ENCODE results near the gene KCNQ1. TPM values are rescaled to one million over a fixed set of nuclear protein-coding genes. Genes with fewer than 3 reads are reported as not detected.
A peak's percentile ranks its signal among the peaks of the same experiment; 100 is the strongest.

Gene KCNQ1
- total and polyA plus RNA-seq, 9 of the 15 experiments (the other 6 are each of a cell fraction or from before 2014, with no cell fraction given): 0.44 TPM; not detected in 8

DNA sequence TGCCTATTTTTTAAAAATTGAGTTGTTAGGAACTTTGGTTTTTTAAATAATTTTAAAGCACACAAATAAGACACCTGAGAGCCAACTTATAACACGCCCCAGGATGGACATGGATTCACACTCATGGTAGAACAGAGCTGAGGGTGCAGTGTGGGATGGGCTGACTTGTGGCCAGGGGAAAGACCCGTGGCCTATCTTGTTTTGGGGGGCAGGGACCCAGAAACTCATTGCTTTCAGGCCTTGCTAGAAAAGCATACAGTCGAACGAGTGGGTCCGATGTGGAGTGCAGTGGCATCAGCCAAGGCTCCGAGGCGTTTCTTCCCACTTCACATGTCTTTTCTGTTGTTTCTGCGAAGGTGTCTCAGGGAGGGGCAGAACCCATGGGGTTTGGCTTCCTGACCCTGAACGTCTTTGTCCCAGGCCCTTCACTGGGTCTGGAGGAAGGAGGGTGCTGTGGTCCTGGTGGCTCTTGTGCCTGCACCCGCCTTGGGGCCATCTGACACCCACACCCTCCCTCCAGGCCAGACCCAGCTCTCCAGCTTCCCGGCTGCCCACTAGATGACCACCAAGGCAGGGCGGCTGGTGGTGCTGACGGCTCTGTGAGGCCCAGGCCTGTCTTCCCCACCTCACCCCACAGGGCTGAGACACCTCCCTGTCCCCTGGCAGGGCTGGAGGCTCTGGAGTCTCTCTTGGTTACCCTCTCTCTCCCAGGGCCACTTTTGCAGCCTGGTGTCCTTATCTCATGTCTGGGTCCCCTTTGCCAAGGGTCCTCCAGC is 120.8 kb downstream of the KCNQ1 start:
- TF ChIP-seq, protein P1, sequence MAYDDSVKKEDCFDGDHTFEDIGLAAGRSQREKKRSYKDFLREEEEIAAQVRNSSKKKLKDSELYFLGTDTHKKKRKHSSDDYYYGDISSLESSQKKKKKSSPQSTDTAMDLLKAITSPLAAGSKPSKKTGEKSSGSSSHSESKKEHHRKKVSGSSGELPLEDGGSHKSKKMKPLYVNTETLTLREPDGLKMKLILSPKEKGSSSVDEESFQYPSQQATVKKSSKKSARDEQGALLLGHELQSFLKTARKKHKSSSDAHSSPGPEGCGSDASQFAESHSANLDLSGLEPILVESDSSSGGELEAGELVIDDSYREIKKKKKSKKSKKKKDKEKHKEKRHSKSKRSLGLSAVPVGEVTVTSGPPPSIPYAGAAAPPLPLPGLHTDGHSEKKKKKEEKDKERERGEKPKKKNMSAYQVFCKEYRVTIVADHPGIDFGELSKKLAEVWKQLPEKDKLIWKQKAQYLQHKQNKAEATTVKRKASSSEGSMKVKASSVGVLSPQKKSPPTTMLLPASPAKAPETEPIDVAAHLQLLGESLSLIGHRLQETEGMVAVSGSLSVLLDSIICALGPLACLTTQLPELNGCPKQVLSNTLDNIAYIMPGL (CRISPR knock-in tag; IDR thresholded peaks at IDR 0.05): no peak
- TF ChIP-seq, protein P2, sequence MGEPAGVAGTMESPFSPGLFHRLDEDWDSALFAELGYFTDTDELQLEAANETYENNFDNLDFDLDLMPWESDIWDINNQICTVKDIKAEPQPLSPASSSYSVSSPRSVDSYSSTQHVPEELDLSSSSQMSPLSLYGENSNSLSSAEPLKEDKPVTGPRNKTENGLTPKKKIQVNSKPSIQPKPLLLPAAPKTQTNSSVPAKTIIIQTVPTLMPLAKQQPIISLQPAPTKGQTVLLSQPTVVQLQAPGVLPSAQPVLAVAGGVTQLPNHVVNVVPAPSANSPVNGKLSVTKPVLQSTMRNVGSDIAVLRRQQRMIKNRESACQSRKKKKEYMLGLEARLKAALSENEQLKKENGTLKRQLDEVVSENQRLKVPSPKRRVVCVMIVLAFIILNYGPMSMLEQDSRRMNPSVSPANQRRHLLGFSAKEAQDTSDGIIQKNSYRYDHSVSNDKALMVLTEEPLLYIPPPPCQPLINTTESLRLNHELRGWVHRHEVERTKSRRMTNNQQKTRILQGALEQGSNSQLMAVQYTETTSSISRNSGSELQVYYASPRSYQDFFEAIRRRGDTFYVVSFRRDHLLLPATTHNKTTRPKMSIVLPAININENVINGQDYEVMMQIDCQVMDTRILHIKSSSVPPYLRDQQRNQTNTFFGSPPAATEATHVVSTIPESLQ (CRISPR knock-in tag; IDR thresholded peaks at IDR 0.05): no peak
- TF ChIP-seq HNRNPL (IDR thresholded peaks at IDR 0.05; ENCODE audit: low read depth, low read length) (no peak), HDGF (IDR thresholded peaks at IDR 0.05) (no peak), MYC (IDR thresholded peaks at IDR 0.05; ENCODE audit: low read depth, low read length) (no peak), MYC (CRISPR knock-in tag; IDR thresholded peaks at IDR 0.05; ENCODE audit: borderline replicate concordance, low read depth) (no peak), ZBTB8A (IDR thresholded peaks at IDR 0.05; ENCODE audit: partially characterized antibody) (no peak)
- TF ChIP-seq, protein P3, sequence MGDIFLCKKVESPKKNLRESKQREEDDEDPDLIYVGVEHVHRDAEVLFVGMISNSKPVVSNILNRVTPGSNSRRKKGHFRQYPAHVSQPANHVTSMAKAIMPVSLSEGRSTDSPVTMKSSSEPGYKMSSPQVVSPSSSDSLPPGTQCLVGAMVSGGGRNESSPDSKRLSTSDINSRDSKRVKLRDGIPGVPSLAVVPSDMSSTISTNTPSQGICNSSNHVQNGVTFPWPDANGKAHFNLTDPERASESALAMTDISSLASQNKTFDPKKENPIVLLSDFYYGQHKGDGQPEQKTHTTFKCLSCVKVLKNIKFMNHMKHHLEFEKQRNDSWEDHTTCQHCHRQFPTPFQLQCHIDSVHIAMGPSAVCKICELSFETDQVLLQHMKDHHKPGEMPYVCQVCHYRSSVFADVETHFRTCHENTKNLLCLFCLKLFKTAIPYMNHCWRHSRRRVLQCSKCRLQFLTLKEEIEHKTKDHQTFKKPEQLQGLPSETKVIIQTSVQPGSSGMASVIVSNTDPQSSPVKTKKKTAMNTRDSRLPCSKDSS (IDR thresholded peaks at IDR 0.05; ENCODE audit: low read depth, partially characterized antibody): no peak
- TF ChIP-seq, protein P4, sequence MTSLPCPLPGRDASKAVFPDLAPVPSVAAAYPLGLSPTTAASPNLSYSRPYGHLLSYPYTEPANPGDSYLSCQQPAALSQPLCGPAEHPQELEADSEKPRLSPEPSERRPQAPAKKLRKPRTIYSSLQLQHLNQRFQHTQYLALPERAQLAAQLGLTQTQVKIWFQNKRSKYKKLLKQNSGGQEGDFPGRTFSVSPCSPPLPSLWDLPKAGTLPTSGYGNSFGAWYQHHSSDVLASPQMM (CRISPR knock-in tag; IDR thresholded peaks at IDR 0.05): no peak
- no TSS peak for BruUV-seq (replicated peaks)
- WGBS (ENCODE audit: insufficient coverage, low coverage, missing lambda C conversion rate): 25% methylated on average over 8 of the region's 13 CpGs
- Histone ChIP-seq H4K20me1 (replicated peaks; ENCODE audit: control insufficient read depth, insufficient read depth, low read length) (no peaks in the 10 kb centered on the region), H3K4me3 (no peak overlapping the region), H3K27me3 (ENCODE audit: control insufficient read depth in 2 of 2, insufficient read depth in 2 of 2, low read length in 2 of 2) (peaks cover 12 to 30% of the 10 kb centered on the region in 2 experiments), H3K4me2 (ENCODE audit: insufficient read depth, low read length) (no peak overlapping the region), H3K36me3 (ENCODE audit: control insufficient read depth, insufficient read depth, low read length) (no peaks in the 10 kb centered on the region), H3K27ac (ENCODE audit: extremely low read depth, low read depth, low read length) (no peak overlapping the region), H3K79me2 (ENCODE audit: control insufficient read depth, insufficient read depth, low read length) (no peaks in the 10 kb centered on the region), H3K9me3 (replicated peaks; ENCODE audit: control insufficient read depth, insufficient read depth, low read depth, low read length) (no peaks in the 10 kb centered on the region), H3K4me1 (replicated peaks in 1 of 2; ENCODE audit: control insufficient read depth in 2 of 2, insufficient read depth in 2 of 2, low read length in 2 of 2) (peaks cover 0 to 39% of the 10 kb centered on the region in 2 experiments; a peak in 4 of 5 replicates), H2AFZ (ENCODE audit: low read depth, low read length) (no peak overlapping the region), H3K9me1 (ENCODE audit: control insufficient read depth, insufficient read depth, low read length) (peaks cover 2% of the 10 kb centered on the region), H3K9ac (ENCODE audit: insufficient read depth in 1 of 2, low read depth in 2 of 2, low read length in 2 of 2) (peak overlapping the region in 1 of 2 experiments; percentile 48; a peak in 1 of 4 replicates)
- ATAC-seq (no peak), FAIRE-seq (no peak), DNase-seq (ENCODE audit: extremely low read depth in 1 of 4, low spot score in 3 of 4) (no peak)
- CTCF ChIA-PET (ENCODE audit: low intra/inter-chr PET ratio): interaction anchor here (1.0 kb wide), 1 partner anchor 322 kb away, joined by 3 read pairs; no protein-coding TSS in a partner anchor
- in situ Hi-C loops (cut with MboI): no loop called here
- intact Hi-C loops (cut with micrococcal nuclease): loop anchor here (10.0 kb wide), 1 partner anchor 319 kb away; the partner anchor contains the start of gene CDKN1C
- POLR2A ChIA-PET: interaction anchor here (0.6 to 1.5 kb wide), 2 partner anchors 10 to 648 kb away, joined by 3 read pairs; no protein-coding TSS in a partner anchor
